ENCODE results near the gene HOXD9.

GRCh38 chr2:176117823-176118371 is 4.6 kb upstream of the HOXD9 start:
- TF ChIP-seq CTCF (IDR thresholded peaks at IDR 0.05) (no peak), POLR2A (IDR thresholded peaks at IDR 0.05) (no peak)
